Fibroblast of lung (primary cell): Measurements from ENCODE around the gene DEPP1.

ENCODE experiments used
- CTCF ChIP-seq, 2 donors: IDR thresholded peaks in 1 of 2; conservative IDR thresholded peaks in 1 of 2; 1 replicate in 1 of 2; 2 replicates in 1 of 2; pipeline ENCODE4 v1.5.1; 2011 to 2012; ENCODE audit warnings: low read length in 2 of 2, control low read depth in 1 of 2, inconsistent platforms in 1 of 2, low read depth in 1 of 2, mild to moderate bottlenecking in 1 of 2
- EZH2 ChIP-seq: IDR thresholded peaks from 2 replicates; pipeline ENCODE4 v1.5.1; 2012; ENCODE audit warnings: low read length, control low read depth, mild to moderate bottlenecking; ENCODE audit errors: missing control alignments

GRCh38 chr10:44935966-44936295 is 42.7 kb downstream of the DEPP1 start:
- TF ChIP-seq CTCF (conservative IDR thresholded peaks at IDR 0.05 in 1 of 2, IDR thresholded peaks at IDR 0.05 in 1 of 2; ENCODE audit: low read depth in 1 of 2, low read length in 2 of 2) = no peak
- TF ChIP-seq EZH2 = no peak
